GM23248 (cell line): ENCODE measurements around the gene NUDC. TPM values are rescaled to one million over a fixed set of nuclear protein-coding genes. Genes with fewer than 3 reads are reported as not detected.

Experiments
- DNase-seq: peaks from one replicate; pipeline ENCODE4 v3.0.0-alpha.2; 2015
- H2AFZ ChIP-seq: fragments of 200-600 bp; sonication (generic); 2 replicates; pipeline ENCODE4 v1.6.1; 2016; ENCODE audit warnings: antibody characterized with exemption
- H3F3A ChIP-seq: fragments of 200-600 bp; sonication (generic); 2 replicates; pipeline ENCODE4 v1.6.1; 2016; ENCODE audit warnings: mild to moderate bottlenecking, antibody characterized with exemption, mixed run types; ENCODE audit not compliant: insufficient read depth
- H3K27ac ChIP-seq: fragments of 200-600 bp; sonication (generic); 2 replicates; pipeline ENCODE4 v1.5.1; 2016; ENCODE audit warnings: mild to moderate bottlenecking
- H3K27me3 ChIP-seq: fragments of 200-600 bp; sonication (generic); replicated peaks from 2 replicates; pipeline ENCODE4 v1.6.1; 2016; ENCODE audit warnings: mild to moderate bottlenecking; ENCODE audit not compliant: insufficient read depth
- H3K36me3 ChIP-seq: fragments of 200-600 bp; sonication (generic); 2 replicates; pipeline ENCODE4 v1.6.1; 2016; ENCODE audit warnings: low read depth, mild to moderate bottlenecking
- H3K4me1 ChIP-seq: fragments of 200-600 bp; sonication (generic); 2 replicates; pipeline ENCODE4 v1.6.1; 2016; ENCODE audit warnings: mild to moderate bottlenecking; ENCODE audit not compliant: insufficient read depth
- H3K4me2 ChIP-seq: fragments of 200-600 bp; sonication (generic); one replicate; pipeline ENCODE4 v1.6.1; 2016; ENCODE audit warnings: mild to moderate bottlenecking; ENCODE audit not compliant: unreplicated experiment
- H3K4me3 ChIP-seq: fragments of 200-600 bp; sonication (generic); 2 replicates; pipeline ENCODE4 v1.5.1; 2016; ENCODE audit warnings: mild to moderate bottlenecking
- H3K79me2 ChIP-seq: fragments of 200-600 bp; sonication (generic); 2 replicates; pipeline ENCODE4 v1.6.1; 2016; ENCODE audit warnings: mild to moderate bottlenecking; ENCODE audit not compliant: insufficient read depth
- H3K9ac ChIP-seq: fragments of 200-600 bp; sonication (generic); 2 replicates; pipeline ENCODE4 v1.6.1; 2016; ENCODE audit warnings: mild to moderate bottlenecking
- H3K9me2 ChIP-seq: fragments of 200-600 bp; sonication (generic); 2 replicates; pipeline ENCODE4 v1.6.1; 2016; ENCODE audit warnings: mixed run types, mild to moderate bottlenecking, moderate library complexity; ENCODE audit not compliant: insufficient read depth
- H3K9me3 ChIP-seq: fragments of 200-600 bp; sonication (generic); one replicate; pipeline ENCODE4 v1.6.1; 2017; ENCODE audit warnings: low read depth
- H4K20me1 ChIP-seq: fragments of 200-600 bp; sonication (generic); 2 replicates; pipeline ENCODE4 v1.6.0; 2016; ENCODE audit not compliant: insufficient read depth
- EZH2 ChIP-seq: fragments of 200-600 bp; sonication (generic); IDR thresholded peaks from 2 replicates; pipeline ENCODE4 v1.6.1; 2018; ENCODE audit warnings: antibody characterized with exemption, mild to moderate bottlenecking; ENCODE audit not compliant: insufficient read depth, poor library complexity, severe bottlenecking
- EZH2phosphoT487 ChIP-seq: fragments of 200-600 bp; sonication (generic); IDR thresholded peaks from 2 replicates; pipeline ENCODE4 v1.6.1; 2018; ENCODE audit warnings: antibody characterized with exemption, moderate library complexity, mild to moderate bottlenecking, low read depth; ENCODE audit not compliant: insufficient read depth
- WGBS, 2 experiments: methylation state at CpG; one replicate each; pipeline ENCODE4 v1.1.6; 2015 to 2017; ENCODE audit warnings: low lambda C conversion rate in 2 of 2, low coverage in 1 of 2; ENCODE audit errors: missing lambda C conversion rate in 2 of 2; 5-methylcytosine and 5-hydroxymethylcytosine counted together
- in situ Hi-C: fragments of 300-500 bp; cut with MboI; formaldehyde crosslinking; loops from 2 replicates; pipeline ENCODE4 v1.15.0; 2020
- polyA plus RNA-seq: library from polyadenylated mRNA; unstranded; fragments of >200 nt; fragmentation: Nextera tagmentation; extraction: Ambion mirVana; gene quantifications from 2 replicates; pipeline ENCODE4 v1.2.1, GENCODE V29; 2016
- total RNA-seq: library from RNA; depleted of rRNA; stranded (reverse); fragments of >200 nt; shearing (Covaris generic); gene quantifications from 2 replicates; pipeline ENCODE4 v1.2.3, GENCODE V29; 2014; rRNA removed

NUDC gene
- total and polyA plus RNA-seq, 2 experiments from 2014 or later, result 50.0 to 118 TPM

- Histone ChIP-seq H3K9ac (peak within 1 kb of the TSS; percentile 91), H3K9me2 (no peaks in the 10 kb centered on the region), H3K36me3 (peaks cover 7% of the 10 kb centered on the region; the same call in 1 of the 2 replicates), H3F3A (peaks cover 51% of the 10 kb centered on the region), H3K4me3 (peak within 1 kb of the TSS; percentile 82), H3K27me3 (no peaks in the 10 kb centered on the region), H3K79me2 (peaks cover 41% of the 10 kb centered on the region), H3K27ac (peak within 1 kb of the TSS; percentile 91), H3K4me1 (peaks cover 55% of the 10 kb centered on the region), H3K4me2 (peak within 1 kb of the TSS; percentile 96), H2AFZ (peak within 1 kb of the TSS; percentile 69), H3K9me3 (no peaks in the 10 kb centered on the region), H4K20me1 (no peaks in the 10 kb centered on the region; the same call in 1 of the 2 replicates)
- 1 to 2% methylated on average over 27 to 39 of the region's 61 CpGs for WGBS, 2 experiments
- DNase-seq, result peak; percentile 91
- in situ Hi-C loops, result no loop called here
- TF ChIP-seq EZH2phosphoT487 (no peak), EZH2 (no peak)
Observed at GRCh38 chr1:26993237-26994019, 71.9 kb downstream of the NUDC start, which contains the start of gene TRNP1. Gene TRNP1, plus strand, starts transcription at chr1:26993692. Its CDS starts 95 bp downstream, at chr1:26993787.

DNA sequence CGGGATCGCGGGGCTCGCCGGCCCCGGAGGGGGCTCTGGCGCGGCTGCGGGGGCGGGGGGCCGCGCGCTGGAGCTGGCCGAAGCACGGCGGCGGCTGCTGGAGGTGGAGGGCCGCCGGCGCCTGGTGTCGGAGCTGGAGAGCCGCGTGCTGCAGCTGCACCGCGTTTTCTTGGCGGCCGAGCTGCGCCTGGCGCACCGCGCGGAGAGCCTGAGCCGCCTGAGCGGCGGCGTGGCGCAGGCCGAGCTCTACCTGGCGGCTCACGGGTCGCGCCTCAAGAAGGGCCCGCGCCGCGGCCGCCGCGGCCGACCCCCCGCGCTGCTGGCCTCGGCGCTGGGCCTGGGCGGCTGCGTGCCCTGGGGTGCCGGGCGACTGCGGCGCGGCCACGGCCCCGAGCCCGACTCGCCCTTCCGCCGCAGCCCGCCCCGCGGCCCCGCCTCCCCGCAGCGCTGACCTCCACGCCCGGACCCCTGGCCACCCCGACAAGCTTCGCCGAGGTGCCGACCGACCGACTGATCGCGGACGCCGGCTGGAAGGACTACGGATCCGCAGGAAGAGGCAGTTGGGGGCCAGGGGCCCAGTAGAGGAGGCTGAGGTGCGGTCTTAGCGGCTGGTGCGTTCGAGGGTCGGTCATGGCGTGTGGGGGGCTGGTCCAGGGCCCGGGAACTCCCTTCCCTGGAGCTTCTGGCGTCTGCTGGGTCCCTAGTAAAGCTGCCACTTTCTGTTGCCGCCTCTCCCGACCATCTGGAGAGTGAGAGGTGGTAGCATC is 72.7 kb downstream of the NUDC start:
- no peak overlapping the region for H2AFZ ChIP-seq
- H3K9me3 ChIP-seq, result no peaks in the 10 kb centered on the region
- DNase-seq, result peak; percentile 69
- no peaks in the 10 kb centered on the region for H3K27me3 ChIP-seq
- peaks cover 59% of the 10 kb centered on the region for H3F3A ChIP-seq
- peaks cover 63% of the 10 kb centered on the region for H3K4me1 ChIP-seq
- peak overlapping the region; percentile 96 for H3K4me2 ChIP-seq
- H3K27ac ChIP-seq, result peak overlapping the region; percentile 91
- in situ Hi-C loops, result no loop called here
- 1% methylated on average over 46 to 57 of the region's 97 CpGs for WGBS, 2 experiments
- H4K20me1 ChIP-seq, result no peaks in the 10 kb centered on the region; the same call in 1 of the 2 replicates
- peaks cover 7% of the 10 kb centered on the region; the same call in 1 of the 2 replicates for H3K36me3 ChIP-seq
- no peaks in the 10 kb centered on the region for H3K9me2 ChIP-seq
- TF ChIP-seq EZH2, result no peak
- no peak for TF ChIP-seq EZH2phosphoT487
- peak overlapping the region; percentile 91 for H3K9ac ChIP-seq
- H3K4me3 ChIP-seq, result peak overlapping the region; percentile 82
- H3K79me2 ChIP-seq, result peaks cover 41% of the 10 kb centered on the region

- Histone ChIP-seq H3K36me3 (peaks cover 9% of the 10 kb centered on the region), H3K9ac (peak overlapping the region; percentile 91), H3K4me1 (peaks cover 69% of the 10 kb centered on the region), H3K9me2 (no peaks in the 10 kb centered on the region), H3K9me3 (no peaks in the 10 kb centered on the region), H3K27ac (peak overlapping the region; percentile 91), H4K20me1 (no peaks in the 10 kb centered on the region; the same call in 1 of the 2 replicates), H3K27me3 (no peaks in the 10 kb centered on the region), H3F3A (peaks cover 63% of the 10 kb centered on the region), H3K4me3 (peak overlapping the region; percentile 82), H3K4me2 (peak overlapping the region; percentile 96), H3K79me2 (peaks cover 41% of the 10 kb centered on the region), H2AFZ (no peak overlapping the region)
- DNase-seq, result peak; percentile 71
- in situ Hi-C loops, result no loop called here
- TF ChIP-seq EZH2phosphoT487, result no peak
- no peak for TF ChIP-seq EZH2
- WGBS, 2 experiments, result 14% methylated on average over 15 of the region's 15 CpGs
Observed at GRCh38 chr1:26994787-26995517, 73.4 kb downstream of the NUDC start.

DNA sequence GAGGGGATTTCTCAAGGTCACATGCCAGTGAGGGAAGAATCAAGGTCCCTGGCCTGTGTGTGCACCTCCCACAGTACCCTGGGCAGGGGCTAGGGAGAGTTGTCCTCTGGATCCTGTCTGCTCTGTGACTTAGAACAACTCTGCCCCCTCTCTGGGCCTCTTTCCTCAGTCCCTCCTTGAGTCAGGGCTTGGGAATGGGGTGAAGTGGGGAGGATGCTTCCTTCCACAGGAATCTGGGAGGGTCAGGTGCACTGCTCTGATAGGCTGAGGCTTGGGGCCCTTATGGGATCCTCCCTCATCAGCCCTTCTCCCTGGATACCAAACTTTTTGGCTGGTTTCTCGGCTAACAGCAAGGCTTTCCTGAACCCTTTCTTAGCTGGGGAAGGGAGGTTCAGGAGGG is 74.5 kb downstream of the NUDC start:
- Histone ChIP-seq H3K27ac (peak overlapping the region; percentile 91), H3K79me2 (peaks cover 41% of the 10 kb centered on the region), H3K27me3 (no peaks in the 10 kb centered on the region), H3K4me2 (peak overlapping the region; percentile 96), H3K36me3 (peaks cover 15% of the 10 kb centered on the region), H3K4me3 (peak overlapping the region; percentile 82), H4K20me1 (no peaks in the 10 kb centered on the region; the same call in 1 of the 2 replicates), H3K9ac (peak overlapping the region; percentile 91), H3F3A (peaks cover 67% of the 10 kb centered on the region), H3K4me1 (peaks cover 70% of the 10 kb centered on the region), H3K9me3 (no peaks in the 10 kb centered on the region), H2AFZ (no peak overlapping the region), H3K9me2 (no peaks in the 10 kb centered on the region)
- WGBS, 2 experiments, result 33 to 41% methylated on average over 1 of the region's 1 CpG
- DNase-seq, result peak; percentile 79
- TF ChIP-seq EZH2, result no peak
- no peak for TF ChIP-seq EZH2phosphoT487
- in situ Hi-C loops, result no loop called here

Other genes with a start within 250 kb of the NUDC start
- 11.6 and 13.4 TPM in 2 replicates for gene ARID1A, start 225.7 kb upstream of the NUDC start, total RNA-seq
- 8.2 and 9.4 TPM in 2 replicates for gene ARID1A, start 225.7 kb upstream of the NUDC start, polyA plus RNA-seq
- 28.9 and 31.0 TPM in 2 replicates for gene PIGV, start 133.8 kb upstream of the NUDC start, total RNA-seq
- 20.4 and 21.5 TPM in 2 replicates for gene PIGV, start 133.8 kb upstream of the NUDC start, polyA plus RNA-seq
- gene ZDHHC18, start 95.1 kb upstream of the NUDC start, total RNA-seq, result 11.6 and 12.8 TPM in 2 replicates
- gene ZDHHC18, start 95.1 kb upstream of the NUDC start, polyA plus RNA-seq, result 1.3 and 1.9 TPM in 2 replicates
- gene SFN, start 58.6 kb upstream of the NUDC start, total RNA-seq, result not detected in 2 replicates
- not detected in 2 replicates for gene SFN, start 58.6 kb upstream of the NUDC start, polyA plus RNA-seq
- gene GPN2, start 31.5 kb upstream of the NUDC start, total RNA-seq, result 11.9 and 12.1 TPM in 2 replicates
- gene GPN2, start 31.5 kb upstream of the NUDC start, polyA plus RNA-seq, result 26.3 and 27.9 TPM in 2 replicates
- 6.3 and 6.8 TPM in 2 replicates for gene GPATCH3, start 21.3 kb upstream of the NUDC start, total RNA-seq
- 9.3 and 10.8 TPM in 2 replicates for gene GPATCH3, start 21.3 kb upstream of the NUDC start, polyA plus RNA-seq
- not detected in 2 replicates for gene NR0B2, start 7.8 kb upstream of the NUDC start, total RNA-seq
- gene NR0B2, start 7.8 kb upstream of the NUDC start, polyA plus RNA-seq, result not detected in 2 replicates
- not detected in 2 replicates for gene KDF1, start 38.7 kb downstream of the NUDC start, total RNA-seq
- gene KDF1, start 38.7 kb downstream of the NUDC start, polyA plus RNA-seq, result not detected in 2 replicates
- gene TRNP1, start 71.9 kb downstream of the NUDC start, total RNA-seq, result 311 and 327 TPM in 2 replicates
- gene TRNP1, start 71.9 kb downstream of the NUDC start, polyA plus RNA-seq, result 17.7 and 19.1 TPM in 2 replicates
- 0.76 and 0.89 TPM in 2 replicates for gene TENT5B, start 91.1 kb downstream of the NUDC start, total RNA-seq
- 1.2 TPM in 2 replicates for gene TENT5B, start 91.1 kb downstream of the NUDC start, polyA plus RNA-seq
- gene SLC9A1, start 233.4 kb downstream of the NUDC start, total RNA-seq, result 8.5 and 12.9 TPM in 2 replicates
- 20.0 and 23.7 TPM in 2 replicates for gene SLC9A1, start 233.4 kb downstream of the NUDC start, polyA plus RNA-seq